ENCODE results near the gene NRCAM.

Gene NRCAM

DNA sequence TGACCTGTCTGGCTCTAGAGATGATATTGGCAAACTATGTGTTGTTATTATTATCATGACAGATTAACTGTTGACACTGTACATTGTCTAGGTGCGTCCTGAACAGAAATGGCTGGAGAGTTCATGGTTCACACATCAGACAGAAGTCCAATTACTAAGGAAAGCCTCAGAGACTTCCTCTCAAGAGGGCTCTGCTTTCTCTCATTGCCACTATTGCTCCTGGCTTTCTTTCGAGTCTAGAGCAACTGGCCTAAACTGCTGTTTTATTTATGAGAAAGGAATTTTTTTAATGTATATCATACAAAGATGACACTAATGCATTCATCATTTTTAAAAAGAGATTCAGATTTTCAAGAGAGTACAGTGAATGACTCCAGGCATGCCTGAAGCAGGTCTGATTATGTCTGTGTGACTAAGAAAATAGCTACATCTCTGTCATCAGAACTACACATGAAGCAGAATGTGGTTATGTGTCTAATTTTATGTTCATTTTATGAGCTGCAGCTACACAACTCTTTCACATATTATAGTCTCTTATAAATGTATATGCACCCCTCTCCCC is 30.4 kb downstream of the NRCAM start:
- DNase-seq (ENCODE audit: low read depth in 2 of 2), result no peak

DNA sequence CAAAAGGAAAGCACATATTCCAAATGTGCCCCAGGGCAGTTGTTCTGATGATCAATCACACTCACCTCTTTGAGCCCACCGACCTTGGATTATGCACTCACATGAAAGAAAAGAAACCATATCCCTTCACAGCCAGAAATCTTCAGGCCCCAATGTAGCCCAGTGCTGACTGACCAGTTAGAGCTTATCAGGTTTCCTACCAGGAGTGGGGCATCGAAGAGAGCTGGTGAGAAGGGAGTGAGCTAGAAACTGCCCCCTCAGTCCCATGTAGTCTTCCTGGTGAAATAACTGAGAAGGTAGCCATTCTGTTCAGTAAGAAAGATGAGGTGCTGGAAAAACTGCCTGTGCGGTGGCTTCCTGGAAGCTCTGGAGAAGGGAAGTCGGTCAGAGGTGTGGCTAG is 32.2 kb downstream of the NRCAM start:
- DNase-seq (ENCODE audit: low read depth in 2 of 2), result no peak

DNA sequence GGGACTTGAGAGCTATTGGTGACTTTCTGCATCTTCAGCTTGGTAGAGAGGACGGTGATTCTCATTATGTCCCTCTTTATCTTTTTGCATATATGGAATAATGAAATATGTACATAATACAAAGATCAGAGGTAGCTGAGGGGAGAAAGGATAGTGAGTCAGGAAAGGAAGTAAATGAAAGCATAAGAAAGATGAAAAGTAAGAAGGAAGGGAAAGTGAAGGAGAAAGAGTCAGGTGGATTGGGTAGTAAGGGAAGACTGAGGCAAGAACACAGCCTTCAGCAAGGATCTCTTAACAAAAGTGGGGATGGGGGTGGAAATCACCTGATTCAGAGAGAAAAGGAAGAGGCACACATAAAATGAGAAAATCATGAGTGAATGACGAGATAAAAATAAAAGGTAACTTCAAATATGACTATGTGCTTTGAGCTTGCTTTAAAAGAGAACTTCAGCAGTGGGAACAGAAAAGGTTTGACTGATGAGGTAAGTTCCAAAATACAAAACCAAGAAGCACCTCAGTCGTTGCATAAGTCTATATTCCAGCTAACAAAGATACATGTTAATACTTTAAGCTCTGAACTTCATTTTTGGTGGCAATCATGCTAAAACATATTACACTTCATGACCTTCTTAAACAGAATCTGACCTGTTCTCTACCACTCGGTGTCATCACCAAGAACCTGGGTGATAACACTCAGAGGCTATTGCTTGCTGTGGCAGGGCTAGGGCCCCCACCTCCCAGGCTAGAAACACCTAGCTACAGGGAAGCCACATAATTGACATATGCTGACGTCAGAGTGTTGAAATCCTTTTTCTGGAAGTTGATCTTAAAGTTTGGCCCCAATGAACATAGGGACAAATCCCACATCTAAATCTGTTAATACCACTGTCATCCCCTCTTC is 32.9 kb downstream of the NRCAM start:
- no peak for DNase-seq (ENCODE audit: low read depth in 2 of 2)

DNA sequence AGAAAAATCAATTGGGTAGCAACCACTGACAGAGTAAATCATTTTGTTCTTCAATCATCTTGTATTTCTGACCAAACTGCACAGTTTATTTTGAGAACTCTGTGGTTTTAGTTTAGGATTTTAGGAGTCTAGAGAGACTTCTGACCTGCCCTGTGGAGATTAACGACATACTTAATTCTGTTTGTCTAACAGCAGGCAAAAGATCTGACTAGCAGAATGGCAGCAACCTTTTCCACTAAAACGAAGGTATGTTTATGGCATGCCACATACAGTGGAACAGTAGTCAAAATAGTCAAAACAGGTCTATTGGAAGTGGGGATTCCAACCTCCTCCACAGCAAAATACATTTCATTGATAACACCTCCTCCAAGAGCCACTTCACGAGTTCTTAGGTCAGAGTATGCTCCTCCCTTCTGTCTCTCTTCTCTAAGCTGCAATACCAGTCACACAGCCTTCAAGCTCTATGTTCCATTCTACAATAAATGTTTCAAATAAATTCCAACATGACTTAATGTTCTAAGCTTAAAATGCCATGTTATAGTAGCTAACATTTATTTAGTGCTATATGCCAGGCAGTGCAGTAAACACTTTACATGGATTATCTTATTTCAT is 34.4 kb downstream of the NRCAM start:
- DNase-seq (ENCODE audit: low read depth in 2 of 2), result no peak

DNA sequence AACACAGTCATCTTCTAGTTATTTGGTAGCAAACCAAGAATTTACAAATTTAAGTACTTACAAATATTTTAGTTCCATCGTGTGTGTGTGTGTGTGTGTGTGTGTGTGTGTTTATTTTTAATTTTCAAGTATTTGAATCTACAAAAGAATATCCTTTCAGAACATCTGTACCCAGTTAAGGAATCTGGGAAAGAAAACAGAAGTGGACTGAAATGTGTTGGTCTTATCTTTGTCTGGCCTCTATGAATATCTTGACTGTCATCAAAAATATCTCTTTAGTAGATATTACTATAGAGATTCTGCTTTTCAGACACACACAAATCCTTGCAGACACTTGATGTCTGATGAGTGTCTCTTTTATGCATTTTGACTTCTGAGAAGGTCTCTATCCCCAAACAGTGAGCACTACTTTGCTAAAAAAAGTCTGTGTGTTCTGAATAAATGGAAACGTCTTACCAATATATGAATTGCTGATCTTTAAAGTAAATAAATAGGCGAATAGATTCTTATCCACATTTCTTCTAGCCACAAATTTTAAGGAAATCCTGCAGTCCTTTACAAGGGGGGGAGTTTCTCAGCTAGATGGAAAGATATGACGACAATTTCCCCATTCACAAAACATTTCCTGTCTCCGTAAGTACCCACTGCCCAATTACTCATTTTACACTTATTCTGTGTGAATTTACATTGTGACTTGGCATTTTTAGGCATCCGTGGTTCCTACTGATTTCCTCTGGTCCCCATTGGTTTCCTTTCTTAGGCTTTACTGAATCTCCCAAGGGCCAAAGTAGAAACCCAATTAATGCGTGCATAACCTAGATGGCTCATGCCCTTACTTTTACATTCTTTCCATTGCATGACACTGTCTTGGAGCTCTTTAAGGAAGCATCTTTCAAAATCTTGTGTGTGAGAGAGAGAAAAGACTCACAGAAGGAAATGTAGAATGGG is 36.0 kb downstream of the NRCAM start:
- DNase-seq (ENCODE audit: low read depth in 2 of 2), result no peak

DNA sequence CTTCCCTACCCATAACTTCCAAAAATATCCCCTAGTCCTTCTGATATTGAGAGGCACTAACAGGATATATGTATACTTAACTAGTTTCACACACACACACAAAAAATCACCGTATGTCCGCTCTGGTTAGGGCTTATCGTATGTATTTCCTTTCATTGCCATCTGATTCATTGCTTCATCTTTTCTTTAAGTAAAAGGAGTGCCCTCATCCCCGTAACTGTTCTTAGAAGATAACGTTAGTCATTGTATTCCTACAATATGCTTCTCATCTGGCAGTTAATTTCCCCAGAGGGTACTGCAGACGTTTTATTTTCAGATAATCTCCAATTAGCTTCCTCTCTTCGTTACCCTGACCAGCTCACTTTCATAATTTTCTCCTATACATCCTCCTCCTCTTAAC is 37.3 kb downstream of the NRCAM start:
- no peak for DNase-seq (ENCODE audit: low read depth in 2 of 2)

DNA sequence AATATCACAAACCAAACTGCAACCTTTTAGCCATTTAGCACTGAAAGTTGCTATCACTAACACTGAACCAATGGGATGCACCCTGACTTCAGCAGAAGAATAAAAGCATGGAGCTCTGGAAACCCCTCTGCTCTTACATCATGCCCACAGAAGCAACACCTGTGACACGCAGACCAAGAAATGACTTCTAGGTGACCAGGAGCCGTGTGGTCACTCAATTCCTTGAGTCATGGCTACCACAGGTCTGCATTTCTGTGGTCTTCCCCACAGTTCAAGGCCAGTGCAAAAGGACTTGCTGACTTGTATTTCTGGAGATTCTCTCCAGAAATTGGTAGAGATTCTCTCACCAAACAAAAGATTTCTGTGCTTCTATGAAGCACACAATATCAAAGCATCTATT is 38.3 kb downstream of the NRCAM start:
- no peak for DNase-seq (ENCODE audit: low read depth in 2 of 2)

DNA sequence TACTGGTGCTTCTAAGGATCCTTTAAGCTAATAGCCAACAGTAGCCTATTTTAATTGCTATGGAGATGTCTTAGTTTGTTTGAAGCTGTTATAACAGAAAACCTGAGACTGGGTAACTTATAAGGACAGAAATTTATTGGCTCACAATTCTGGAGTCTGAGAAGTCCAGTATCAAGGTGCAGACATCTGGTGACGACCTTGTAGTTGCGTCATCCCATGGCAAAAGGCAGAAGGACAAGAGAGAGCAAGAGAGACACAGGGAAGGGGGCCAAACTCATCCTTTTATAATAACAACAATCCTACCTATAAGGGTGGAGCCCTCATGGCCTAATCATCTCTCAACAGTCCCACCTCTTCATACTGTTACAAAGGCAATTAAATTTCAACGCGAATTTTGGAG is 39.1 kb downstream of the NRCAM start:
- DNase-seq (ENCODE audit: low read depth in 2 of 2), result no peak

DNA sequence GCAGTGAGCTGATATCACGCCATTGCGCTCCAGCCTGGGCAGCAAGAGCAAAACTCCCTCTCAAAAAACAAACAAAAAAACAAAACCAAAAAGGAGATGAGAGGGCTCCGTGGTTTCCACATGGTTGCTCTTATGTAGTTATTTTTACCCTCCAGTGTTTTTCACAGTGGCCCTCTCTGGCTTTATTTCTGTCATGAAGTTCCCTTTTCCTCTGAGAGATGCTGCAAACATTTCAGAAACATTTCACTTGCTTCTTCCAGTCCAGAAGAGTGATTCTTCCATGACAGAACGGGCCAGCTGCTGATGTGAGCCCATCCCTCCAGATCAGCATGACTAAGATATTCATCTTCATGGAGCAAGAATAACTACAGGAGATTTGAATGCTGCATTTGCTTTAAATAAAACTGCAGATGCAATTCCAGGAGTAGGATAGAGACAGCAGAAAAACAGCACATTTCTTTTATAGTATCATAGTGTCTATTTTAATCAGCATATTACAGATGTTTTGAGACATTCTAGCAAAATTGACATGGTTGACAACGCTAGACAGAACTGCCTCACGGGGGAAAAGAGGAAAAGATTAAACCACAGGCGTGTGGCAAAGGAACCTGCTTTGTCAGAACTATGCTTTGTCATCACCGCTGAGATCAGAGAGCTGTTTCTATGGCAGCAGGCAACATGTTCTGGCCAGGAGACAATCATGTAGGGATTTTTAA is 40.3 kb downstream of the NRCAM start:
- DNase-seq (ENCODE audit: low read depth in 2 of 2), result no peak

DNA sequence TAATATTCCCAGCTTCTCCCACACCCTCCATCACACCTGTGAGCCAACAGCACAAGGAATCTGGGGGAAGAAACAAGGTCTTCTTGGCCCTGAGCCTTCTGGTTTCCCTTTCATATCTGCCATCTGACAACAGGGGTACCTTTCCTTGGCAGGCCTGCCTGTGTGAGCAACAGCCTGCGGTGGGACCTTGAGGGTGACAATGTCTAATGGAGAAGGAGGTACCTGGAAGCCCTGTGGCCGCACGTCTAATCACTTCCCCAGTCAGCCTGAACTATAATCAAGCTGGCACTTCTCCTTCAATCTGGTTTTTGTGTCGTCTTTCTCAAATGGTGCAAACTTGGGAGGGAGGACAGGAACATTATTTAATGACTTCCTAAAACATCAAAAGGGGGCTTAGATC is 41.2 kb downstream of the NRCAM start:
- no peak for DNase-seq (ENCODE audit: low read depth in 2 of 2)

DNA sequence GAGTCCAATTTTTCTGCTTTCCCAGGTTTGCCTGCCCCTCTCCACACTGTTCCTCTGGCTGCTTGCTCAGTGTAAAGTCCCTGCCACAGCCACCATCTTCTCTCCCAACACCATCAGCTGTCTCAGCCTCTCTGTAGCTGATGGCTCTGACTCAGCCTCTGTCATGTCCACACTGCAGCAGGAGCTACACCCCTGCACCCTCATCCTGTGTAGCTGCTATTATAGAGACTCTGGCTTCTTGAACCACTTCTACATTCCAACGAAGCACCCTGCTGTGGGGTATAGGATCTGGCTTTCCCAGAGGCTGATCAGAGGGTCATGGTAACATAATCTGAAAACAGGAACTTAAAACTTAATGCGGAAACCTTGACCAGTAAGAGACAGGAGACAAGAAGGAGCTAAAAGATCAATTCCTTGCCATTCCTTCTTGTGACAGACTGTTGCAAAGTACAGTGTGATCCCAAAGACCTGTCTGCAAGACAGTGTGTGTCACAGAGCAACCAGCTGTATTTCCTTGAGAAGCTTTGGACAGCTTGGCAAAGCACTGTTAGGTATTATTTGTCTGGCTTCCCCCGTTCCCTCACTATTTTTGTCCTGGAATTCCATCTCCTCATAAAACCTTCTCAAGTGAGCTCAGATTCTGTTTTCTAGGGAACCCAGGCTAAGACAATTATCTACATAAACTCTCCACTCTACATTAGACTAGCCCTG is 42.3 kb downstream of the NRCAM start:
- DNase-seq (ENCODE audit: low read depth in 2 of 2), result no peak

DNA sequence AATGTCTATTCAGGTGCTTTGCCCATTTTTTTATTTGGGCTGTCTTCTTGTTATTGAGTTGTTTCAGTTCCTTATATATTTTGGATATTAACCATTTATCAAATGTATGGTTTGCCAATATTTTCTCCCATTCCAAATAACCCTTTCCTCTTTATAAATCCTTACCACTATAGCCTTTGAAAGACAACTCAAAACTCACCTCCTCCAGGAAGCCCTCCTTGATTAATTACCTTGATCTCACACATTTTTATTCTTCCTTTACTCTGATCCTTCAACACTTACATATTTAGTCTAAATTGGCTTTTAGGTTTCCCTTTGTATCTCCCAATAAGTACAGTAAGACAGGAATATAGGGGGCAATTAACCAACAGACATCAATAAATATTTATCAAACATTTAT is 42.9 kb downstream of the NRCAM start:
- no peak for DNase-seq (ENCODE audit: low read depth in 2 of 2)

DNA sequence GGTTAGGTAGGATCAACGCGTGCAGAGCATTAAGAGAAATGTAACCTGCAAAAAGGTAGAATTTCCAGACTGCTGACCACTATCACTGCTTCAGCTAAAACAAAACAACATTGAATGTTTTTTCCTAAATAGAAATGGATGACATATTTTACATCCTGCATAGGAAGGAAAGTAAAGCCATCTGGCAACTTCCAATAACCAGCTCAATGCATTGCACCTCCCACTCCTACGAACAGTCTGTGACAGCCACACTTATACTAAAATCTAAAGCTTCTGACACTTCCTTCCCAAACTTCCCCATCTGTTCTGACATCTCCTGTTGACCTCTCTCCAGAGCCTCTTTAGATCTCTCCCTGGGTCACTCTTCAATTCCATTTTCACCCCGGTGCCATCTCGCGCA is 47.1 kb downstream of the NRCAM start:
- no peak for DNase-seq (ENCODE audit: low read depth in 2 of 2)

DNA sequence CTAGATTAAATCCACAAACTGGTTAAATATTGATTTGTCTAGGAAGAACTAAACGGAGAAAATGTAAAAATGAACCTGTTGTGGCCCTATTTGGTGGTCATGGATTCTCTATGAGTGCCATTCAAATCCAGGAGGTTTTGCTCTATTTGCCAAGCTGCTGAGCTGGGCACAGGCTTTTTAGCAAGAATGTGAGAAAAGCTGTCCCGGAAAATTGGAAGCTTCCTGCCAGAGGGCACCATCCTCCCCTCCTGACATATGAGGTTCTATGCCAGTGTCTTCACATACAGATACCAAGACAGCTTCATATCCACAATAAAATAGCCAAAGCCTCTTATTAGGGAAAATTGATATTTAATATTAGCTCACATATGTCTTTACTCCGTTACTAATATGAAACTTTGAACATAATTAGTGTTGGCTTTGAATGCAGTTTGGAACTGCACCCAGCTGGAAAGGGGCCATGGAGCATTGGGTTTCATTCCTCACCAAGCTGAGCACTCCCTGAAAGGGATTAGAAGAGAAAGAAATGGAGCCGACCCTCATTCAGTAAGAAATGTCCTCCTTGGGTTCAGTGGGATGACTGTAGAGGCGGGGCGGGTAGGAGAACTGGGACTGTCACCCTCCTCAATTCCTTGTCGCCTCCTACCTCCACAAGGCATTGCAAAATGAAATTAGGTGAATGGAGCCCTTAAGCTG is 47.8 kb downstream of the NRCAM start:
- no peak for DNase-seq (ENCODE audit: low read depth in 2 of 2)

DNA sequence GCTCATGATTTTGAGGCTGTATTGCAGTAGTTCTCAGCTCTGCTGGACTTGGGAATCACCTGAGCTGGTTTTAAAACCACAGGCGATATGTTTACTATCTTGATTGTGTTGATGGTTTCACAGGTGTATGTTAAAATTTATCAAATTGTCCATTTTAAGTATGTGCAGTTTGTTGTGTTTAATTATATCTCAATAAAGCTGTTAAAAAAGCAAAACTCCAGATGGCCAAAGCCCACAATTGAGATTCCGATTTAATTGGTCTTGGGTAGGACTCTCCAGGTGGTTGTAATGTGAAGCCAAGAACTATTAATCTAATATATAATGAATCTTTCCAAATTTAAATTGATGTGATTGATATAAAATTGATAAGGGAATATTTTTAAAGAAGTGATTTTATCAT is 48.6 kb downstream of the NRCAM start:
- no peak for DNase-seq (ENCODE audit: low read depth in 2 of 2)

DNA sequence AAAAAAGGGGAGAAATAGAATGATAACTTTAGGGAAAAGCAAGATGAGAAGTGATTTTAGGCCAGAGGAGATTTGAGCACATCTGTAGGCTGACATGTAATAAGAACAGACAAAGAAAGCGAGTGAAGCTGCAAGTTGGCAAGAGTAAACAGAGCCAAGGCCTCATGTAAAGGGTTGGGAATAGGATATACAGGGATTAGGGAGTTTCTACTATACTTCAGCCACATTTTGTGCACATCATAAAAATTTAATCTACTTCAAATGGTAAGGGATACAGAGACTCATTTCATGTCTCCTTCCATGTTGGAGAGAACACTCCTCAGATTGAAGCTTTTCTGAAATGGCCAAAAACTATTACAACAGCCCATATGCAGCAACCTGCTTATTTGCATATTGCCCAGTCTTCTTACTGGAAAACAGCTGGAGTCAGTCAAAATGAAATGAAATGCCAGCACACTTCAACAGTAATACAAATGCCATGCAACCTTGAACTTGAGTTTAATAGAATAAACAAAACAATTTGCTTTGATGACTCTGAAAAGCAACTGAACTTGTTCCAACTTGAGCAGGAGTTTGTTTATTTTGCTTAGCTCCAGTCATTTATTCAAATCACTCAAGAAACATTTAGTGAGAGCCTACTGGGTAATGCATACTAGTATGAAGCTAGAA is 49.9 kb downstream of the NRCAM start:
- DNase-seq (ENCODE audit: low read depth in 2 of 2), result no peak

DNA sequence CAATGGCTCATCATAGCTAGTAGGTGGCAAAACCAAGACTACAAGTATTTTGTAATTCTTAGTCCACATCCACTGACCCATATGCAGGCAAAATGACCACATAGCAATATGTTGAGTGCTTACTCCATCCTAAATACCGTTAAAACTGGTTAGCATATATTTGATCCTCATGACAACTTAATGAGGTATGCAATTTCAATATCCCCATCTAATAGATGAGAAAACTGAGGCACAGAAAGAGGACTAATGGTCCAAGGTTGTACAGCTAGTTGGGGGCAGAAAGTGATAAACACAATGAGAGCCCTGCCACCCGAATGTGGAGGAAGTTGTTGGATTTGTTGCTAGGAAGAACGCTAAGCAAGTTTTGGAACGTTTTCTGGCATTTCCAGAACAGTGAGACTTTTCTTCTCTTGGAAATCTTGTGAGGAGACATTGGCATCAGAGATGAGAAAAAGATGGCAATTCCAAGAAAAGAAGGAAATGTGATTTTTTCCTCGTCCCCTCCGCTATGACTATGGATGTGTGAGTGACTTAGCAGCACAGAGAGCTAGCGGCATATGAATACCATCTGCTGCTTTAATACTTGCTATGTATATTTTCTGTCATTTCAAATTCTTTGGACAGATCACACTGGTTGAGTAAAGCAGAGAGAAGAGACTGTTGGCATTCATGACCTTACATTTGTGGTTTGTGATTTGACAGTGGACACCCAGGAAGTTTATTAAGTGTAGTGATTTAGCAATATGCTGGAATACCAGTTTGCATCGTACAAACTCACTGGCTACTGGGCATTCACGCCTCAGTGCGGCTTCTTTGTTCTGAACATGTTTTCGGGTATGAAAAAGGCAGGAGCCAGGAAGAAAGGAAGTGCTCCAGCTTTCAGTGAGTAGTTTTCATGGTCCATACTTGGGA is 51.5 kb downstream of the NRCAM start:
- no peak for DNase-seq (ENCODE audit: low read depth in 2 of 2)

DNA sequence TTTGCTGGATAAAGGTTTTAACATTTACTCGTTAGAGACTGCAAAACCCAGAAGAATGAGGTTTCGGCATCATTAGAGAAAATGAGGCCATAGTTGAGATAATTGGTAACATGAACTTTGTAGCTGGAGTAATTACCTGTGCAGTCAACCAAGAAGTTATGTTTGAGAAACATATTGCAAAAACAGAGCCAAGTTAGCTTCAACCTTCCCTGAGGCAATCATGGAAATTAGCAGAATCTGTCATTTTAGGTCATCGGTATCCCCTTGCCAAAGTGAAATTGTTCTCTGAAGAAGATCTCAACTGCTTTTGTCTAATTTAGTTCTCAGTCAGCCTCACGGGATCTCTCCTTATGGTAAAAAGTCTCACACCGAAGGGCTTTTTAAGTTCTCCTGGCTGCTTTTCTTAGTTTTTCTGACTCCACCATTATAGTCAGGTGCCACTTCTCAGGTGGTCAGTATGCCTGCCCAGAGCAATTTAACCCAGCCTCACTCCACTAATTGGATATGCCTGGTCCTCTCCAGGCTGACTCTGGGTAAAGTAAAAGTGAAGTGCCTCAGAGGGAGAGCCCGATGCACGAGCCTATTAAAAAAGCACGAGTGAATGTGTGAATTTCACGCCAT is 52.5 kb downstream of the NRCAM start:
- DNase-seq (ENCODE audit: low read depth in 2 of 2), result no peak
